PC-9 (cell line): ENCODE measurements around the gene MALRD1. TPM values are rescaled to one million over a fixed set of nuclear protein-coding genes. Genes with fewer than 3 reads are reported as not detected.

Source experiments
- BruUV-seq: library from RNA; stranded (reverse); fragments of 400-500 nt; replicated peaks from 2 replicates; lab custom pipeline; 2021; lab: Mats Ljungman, UMichigan
- CTCF ChIA-PET: fragments of 300-600 bp; sonication (Branson Sonifier 250); formaldehyde crosslinking; loops from one replicate; lab custom pipeline; 2022; ENCODE audit warnings: antibody characterized with exemption; lab: Charles Lee
- POLR2A ChIA-PET: fragments of 300-600 bp; sonication (Branson Sonifier 250); formaldehyde crosslinking; loops from one replicate; lab custom pipeline; 2022; ENCODE audit warnings: antibody characterized with exemption; ENCODE audit not compliant: unreplicated experiment; lab: Charles Lee
- DNase-seq, 2 experiments: peaks; one replicate each; pipeline versions ENCODE4 v3.0.0 to v3.0.0-alpha.2; 2015 to 2022; ENCODE audit warnings: mixed read lengths in 1 of 2
- H2AFZ ChIP-seq: fragments of 200-600 bp; sonication (generic); 2 replicates; pipeline ENCODE4 v1.8.1; 2017; ENCODE audit warnings: antibody characterized with exemption
- H3F3A ChIP-seq: fragments of 200-600 bp; sonication (generic); 2 replicates; pipeline ENCODE4 v1.8.1; 2017; ENCODE audit warnings: antibody characterized with exemption, mild to moderate bottlenecking, low read depth; ENCODE audit not compliant: insufficient read depth
- H3K27ac ChIP-seq: fragments of 200-600 bp; sonication (generic); 2 replicates; pipeline ENCODE4 v1.6.1; 2016; ENCODE audit warnings: mixed run types
- H3K27me3 ChIP-seq: fragments of 200-600 bp; sonication (generic); 2 replicates; pipeline ENCODE4 v1.6.1; 2016; ENCODE audit warnings: low read depth, mixed run types; ENCODE audit not compliant: insufficient read depth
- H3K36me3 ChIP-seq: fragments of 200-600 bp; sonication (generic); 2 replicates; pipeline ENCODE4 v1.6.1; 2016; ENCODE audit warnings: low read depth, mixed run types
- H3K4me1 ChIP-seq: fragments of 200-600 bp; sonication (generic); replicated peaks from 2 replicates; pipeline ENCODE4 v1.6.1; 2016; ENCODE audit warnings: mixed run types; ENCODE audit not compliant: insufficient read depth
- H3K4me2 ChIP-seq: fragments of 200-600 bp; sonication (generic); 2 replicates; pipeline ENCODE4 v1.6.1; 2017; ENCODE audit warnings: mixed run types
- H3K4me3 ChIP-seq: fragments of 200-600 bp; sonication (generic); 2 replicates; pipeline ENCODE4 v1.6.1; 2016; ENCODE audit warnings: mixed run types
- H3K79me2 ChIP-seq: fragments of 200-600 bp; sonication (generic); 2 replicates; pipeline ENCODE4 v1.6.1; 2017; ENCODE audit warnings: low read depth, mixed run types
- H3K9me2 ChIP-seq: fragments of 200-600 bp; sonication (generic); 2 replicates; pipeline ENCODE4 v1.8.1; 2017; ENCODE audit warnings: mild to moderate bottlenecking; ENCODE audit not compliant: insufficient read depth
- H3K9me3 ChIP-seq: fragments of 200-600 bp; sonication (generic); 2 replicates; pipeline ENCODE4 v1.8.1; 2016; ENCODE audit warnings: low read depth; ENCODE audit not compliant: insufficient read depth
- H4K20me1 ChIP-seq: fragments of 200-600 bp; sonication (generic); 2 replicates; pipeline ENCODE4 v1.8.1; 2017; ENCODE audit not compliant: insufficient read depth
- CTCF ChIP-seq: fragments of 200-600 bp; sonication (generic); conservative IDR thresholded peaks from 2 replicates; pipeline ENCODE4 v1.6.1; 2017; ENCODE audit warnings: mixed run types, antibody characterized with exemption, mild to moderate bottlenecking, moderate library complexity
- EZH2 ChIP-seq: fragments of 200-600 bp; sonication (generic); IDR thresholded peaks from 2 replicates; pipeline ENCODE4 v1.8.0; 2017; ENCODE audit warnings: antibody characterized with exemption, low read depth
- intact Hi-C: fragments of 100-400 bp; cut with micrococcal nuclease; formaldehyde crosslinking; loops from one replicate; pipeline ENCODE4 v1.10.0; 2022; ENCODE audit not compliant: unreplicated experiment
- total RNA-seq: library from RNA; stranded (reverse); gene quantifications from 2 replicates; pipeline ENCODE4 v1.2.3, GENCODE V29; 2021

The MALRD1 gene
- total RNA-seq, 1 experiment from 2014 or later = not detected

DNA sequence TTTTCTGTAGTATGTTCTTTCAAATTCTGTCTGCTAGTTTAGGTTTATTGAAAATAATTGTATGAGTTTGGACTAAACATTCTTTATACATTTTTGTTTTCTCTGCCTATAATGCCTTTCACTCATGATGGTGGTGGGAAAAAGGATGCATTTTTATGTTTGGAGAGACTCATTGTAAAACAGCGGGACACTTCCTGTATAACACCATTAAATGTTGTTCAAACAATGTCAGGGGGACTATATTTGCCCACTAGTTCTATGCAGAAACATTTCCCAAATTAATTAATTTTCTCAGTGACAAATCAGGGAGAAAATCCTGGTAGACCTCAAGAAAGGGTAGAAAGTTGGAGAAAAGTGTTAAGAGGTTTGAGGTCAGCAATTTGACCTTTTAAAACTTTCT is 207.7 kb downstream of the MALRD1 start:
- Histone ChIP-seq H3K27me3 (no peaks in the 10 kb centered on the region), H3K27ac (no peak overlapping the region), H3K36me3 (no peaks in the 10 kb centered on the region), H3K4me1 (no peaks in the 10 kb centered on the region), H3K4me3 (no peak overlapping the region), H4K20me1 (no peaks in the 10 kb centered on the region), H3K9me3 (no peaks in the 10 kb centered on the region), H3K9me2 (no peaks in the 10 kb centered on the region), H3K4me2 (no peak overlapping the region), H3K79me2 (no peaks in the 10 kb centered on the region), H2AFZ (no peak overlapping the region), H3F3A (no peaks in the 10 kb centered on the region)
- DNase-seq = no peak
- CTCF ChIA-PET = no interaction called here
- intact Hi-C loops = no loop called here
- TF ChIP-seq EZH2 (no peak), CTCF (no peak)
- no TSS peak for BruUV-seq
- POLR2A ChIA-PET = no interaction called here

- no peak for DNase-seq
- H3K9me3 ChIP-seq = no peaks in the 10 kb centered on the region
- no TSS peak for BruUV-seq
Observed at GRCh38 chr10:19263262-19263661, 214.7 kb downstream of the MALRD1 start.

GRCh38 chr10:19283285-19283684 is 234.7 kb downstream of the MALRD1 start:
- DNase-seq = no peak
- H3K9me3 ChIP-seq = no peaks in the 10 kb centered on the region
- CTCF ChIA-PET = no interaction called here
- H4K20me1 ChIP-seq = no peaks in the 10 kb centered on the region
- no peak overlapping the region for H3K4me2 ChIP-seq
- POLR2A ChIA-PET = no interaction called here
- intact Hi-C loops = no loop called here
- no peak overlapping the region for H3K27ac ChIP-seq
- no peaks in the 10 kb centered on the region for H3K4me1 ChIP-seq
- no peaks in the 10 kb centered on the region for H3K79me2 ChIP-seq
- no TSS peak for BruUV-seq
- H2AFZ ChIP-seq = no peak overlapping the region
- no peak for TF ChIP-seq CTCF
- no peak for TF ChIP-seq EZH2
- H3K27me3 ChIP-seq = no peaks in the 10 kb centered on the region
- H3K36me3 ChIP-seq = no peaks in the 10 kb centered on the region
- no peaks in the 10 kb centered on the region for H3K9me2 ChIP-seq
- H3K4me3 ChIP-seq = no peak overlapping the region
- no peaks in the 10 kb centered on the region for H3F3A ChIP-seq

More at GRCh38 chr10:19263262-19263661, 214.7 kb downstream of the MALRD1 start:
- TF ChIP-seq EZH2 (no peak), CTCF (no peak)
- Histone ChIP-seq H3F3A (no peaks in the 10 kb centered on the region), H3K36me3 (no peaks in the 10 kb centered on the region), H4K20me1 (no peaks in the 10 kb centered on the region), H3K9me2 (no peaks in the 10 kb centered on the region), H3K4me3 (no peak overlapping the region), H2AFZ (no peak overlapping the region), H3K4me2 (no peak overlapping the region), H3K79me2 (no peaks in the 10 kb centered on the region), H3K4me1 (no peaks in the 10 kb centered on the region), H3K27ac (no peak overlapping the region), H3K27me3 (no peaks in the 10 kb centered on the region)
- CTCF ChIA-PET = no interaction called here
- intact Hi-C loops = no loop called here
- POLR2A ChIA-PET = no interaction called here
